ENCODE measurements around the gene P3R3URF.

P3R3URF gene

DNA sequence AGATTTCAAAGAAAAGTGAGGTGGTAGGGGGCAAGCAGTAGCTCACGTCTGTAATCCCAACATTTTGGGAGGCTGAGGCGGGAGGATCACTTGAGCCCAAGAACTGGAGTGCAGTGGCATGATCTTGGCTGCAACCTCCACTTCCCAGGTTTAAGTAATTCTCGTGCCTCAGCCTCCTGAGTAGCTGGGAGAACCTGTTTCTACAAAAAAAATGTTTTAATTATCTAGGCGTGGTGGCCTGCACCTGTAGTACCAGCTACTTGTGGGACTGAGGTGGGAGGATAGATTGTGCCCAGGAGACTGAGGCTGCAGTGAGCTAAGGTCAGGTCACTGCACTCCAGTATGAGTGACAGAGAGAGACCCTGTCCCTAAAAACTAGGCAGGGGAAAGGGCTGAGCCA lies 4.0 kb downstream of the P3R3URF start:
- no peak for DNase-seq (ENCODE audit: low read depth in 2 of 2)

DNA sequence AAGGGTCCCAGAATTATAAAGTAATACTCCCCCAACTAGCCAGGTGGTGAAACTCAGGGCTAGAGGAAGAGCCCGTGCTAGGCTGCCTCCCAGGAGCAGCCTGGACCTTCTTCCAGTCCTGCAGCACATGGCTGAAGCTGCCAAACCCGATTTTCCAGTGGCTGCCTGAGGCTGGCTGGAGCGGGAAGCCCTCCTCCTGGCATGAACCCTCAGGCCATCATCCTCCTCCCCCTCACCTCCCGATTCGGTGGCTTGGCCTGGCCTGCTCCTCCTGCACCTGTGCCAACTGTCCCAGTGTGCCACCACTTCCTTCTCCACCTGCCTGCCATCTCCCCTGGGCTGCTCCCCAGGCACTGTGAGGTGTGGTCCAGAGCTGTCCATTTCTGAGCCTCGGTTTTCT lies 4.4 kb downstream of the P3R3URF start:
- no peak for DNase-seq (ENCODE audit: low read depth in 2 of 2)

DNA sequence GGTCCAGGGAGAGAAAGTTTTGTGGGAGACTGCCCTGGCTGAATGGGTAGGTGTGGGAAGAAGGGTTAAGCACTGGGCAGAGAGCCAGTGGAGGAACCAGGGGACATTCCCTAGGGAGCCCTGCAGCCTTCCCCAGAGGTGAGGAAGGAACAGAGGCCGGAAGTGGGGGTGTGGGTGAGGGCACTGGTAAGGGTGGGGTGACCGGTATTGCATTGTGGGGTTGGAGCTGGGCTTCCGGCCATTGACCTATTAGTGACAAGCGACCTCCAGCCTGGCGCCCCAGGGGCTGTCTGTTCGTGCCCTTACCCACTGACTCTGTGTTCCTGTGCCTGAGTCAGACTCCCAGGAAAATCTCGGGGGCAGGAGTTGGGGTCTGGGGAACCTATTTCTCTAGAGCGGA lies 4.9 kb downstream of the P3R3URF start:
- no peak for DNase-seq (ENCODE audit: low read depth in 2 of 2)

DNA sequence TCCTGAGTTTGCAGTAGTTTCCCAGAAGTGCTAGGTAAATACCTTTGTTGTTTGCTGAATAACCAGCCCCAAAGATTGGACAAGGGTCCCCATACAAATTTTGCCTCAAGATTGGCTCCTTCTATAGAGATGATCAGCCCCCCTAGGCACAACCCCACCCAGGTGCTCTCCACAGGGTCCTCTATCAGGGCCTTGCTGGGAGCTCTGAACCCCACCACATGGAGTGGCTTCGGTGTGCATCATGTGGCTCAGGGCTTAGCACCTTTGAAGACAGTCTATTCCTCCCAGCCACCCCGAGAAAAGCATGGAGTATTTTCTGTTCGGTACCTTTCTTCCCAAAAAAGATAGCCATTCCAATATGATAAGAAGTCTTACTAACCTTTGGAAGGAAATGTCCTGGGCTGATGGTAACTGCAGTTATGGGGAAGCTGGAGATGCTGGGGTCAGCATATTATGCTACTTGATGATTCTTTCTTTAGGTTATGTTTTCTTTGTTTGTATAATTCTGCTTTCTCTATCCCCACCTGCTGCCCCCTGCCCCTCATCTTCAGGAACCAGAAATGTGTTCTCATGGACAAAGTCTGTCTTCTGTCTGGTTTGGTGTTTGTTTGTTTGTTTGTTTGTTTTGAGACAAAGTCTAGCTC lies 6.4 kb downstream of the P3R3URF start:
- DNase-seq (ENCODE audit: low read depth in 2 of 2), result no peak

DNA sequence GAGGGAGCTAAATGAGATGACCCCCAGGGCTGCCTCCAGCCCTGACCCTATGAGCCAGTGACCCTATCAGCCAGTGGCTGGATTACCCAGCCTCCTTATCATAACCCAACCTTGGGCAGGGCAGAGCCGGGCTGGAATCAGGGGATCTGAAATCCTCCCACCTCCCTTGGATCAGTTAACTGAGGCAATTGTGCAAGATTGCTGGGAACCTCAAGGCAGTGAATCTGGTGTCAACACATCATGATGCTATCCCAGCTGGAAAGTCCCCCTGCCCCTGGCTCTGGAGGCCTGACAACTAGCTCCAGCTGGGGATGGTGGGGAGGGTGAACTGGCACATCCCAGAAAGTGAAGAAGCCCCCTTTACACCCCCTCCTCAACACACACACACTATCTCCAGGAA lies 7.8 kb downstream of the P3R3URF start:
- DNase-seq (ENCODE audit: low read depth in 2 of 2), result no peak

DNA sequence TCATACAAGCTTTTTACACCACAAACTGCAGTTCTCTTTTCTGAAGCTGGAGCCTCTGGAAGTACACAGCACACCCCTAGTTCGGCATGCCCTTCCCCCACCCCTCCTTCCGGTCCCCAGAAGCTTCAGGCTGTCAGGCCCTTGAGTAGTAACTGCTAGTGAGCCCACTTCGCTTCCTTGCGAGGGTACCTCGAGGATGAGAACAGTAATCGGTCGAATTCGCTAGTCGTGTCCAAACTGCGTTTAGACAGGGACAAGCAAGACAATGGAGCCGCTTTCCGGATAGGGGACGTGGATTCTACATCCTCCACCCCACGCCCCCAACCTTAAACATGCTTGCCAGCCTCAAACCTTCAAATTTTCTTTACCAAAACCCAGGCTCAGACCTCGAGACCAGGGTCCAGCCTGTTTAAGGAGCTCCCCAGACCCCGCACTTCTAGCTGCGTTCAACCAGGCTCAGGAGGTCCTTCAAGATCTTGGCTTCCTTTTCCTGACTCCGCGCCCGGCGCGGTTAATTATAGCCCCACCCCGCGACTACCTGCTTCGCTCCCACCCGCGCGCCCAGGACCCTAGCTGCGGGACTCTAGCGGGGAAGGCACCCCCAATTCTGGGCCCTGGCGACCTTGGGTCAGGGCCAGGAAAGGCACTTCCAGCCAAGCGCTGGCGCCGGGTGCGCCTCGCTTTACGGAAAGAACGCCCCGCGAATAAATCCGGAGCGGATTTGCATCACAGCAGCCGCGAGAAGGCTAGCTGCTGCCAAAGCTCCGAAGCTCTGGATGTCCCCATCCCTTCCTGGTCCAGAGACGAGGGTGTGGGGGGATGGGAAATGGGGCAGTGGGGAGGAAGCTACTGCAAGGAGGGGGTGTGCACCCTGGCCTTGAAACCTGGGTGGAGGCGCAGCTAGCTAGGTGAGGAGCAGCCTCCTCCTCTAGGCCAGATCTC lies 9.5 kb downstream of the P3R3URF start:
- no peak for DNase-seq (ENCODE audit: low read depth in 2 of 2)

DNA sequence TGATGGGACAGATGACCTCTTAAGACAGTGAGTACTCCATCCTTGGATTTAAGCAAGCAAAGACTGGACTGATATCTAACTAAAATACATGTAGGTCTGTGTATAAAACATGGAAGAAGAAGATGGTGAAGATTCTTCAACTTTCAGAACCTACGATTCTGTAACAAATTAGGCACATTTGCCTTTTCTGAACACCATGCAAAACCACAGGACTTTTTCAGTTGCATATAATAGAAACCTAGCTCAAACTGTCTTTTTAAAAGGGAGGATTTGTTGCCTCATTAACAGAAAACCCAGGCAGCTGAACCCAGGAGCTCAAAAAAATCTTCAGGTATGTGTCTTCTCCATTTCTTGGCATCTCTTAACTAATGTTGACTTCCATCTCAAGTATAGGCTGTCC lies 16.1 kb downstream of the P3R3URF start:
- no peak for DNase-seq (ENCODE audit: low read depth in 2 of 2)

DNA sequence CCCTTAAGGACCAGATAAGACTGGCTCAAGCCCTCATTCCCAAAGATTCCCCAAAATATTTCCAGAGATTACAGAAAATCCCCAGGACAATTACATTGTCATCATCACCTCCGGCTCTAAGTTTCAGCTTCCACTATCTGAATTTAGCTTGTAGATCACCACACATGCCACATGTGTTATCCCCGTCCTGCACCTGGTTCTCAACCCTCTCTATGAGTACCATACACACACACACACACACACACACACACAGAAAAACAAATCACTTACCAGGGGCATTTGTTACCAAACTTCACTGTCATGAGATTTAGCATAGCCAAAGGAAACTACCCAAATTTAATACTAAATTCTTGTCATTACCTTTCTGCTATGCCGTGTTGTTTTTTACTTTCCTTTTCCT lies 16.8 kb downstream of the P3R3URF start:
- no peak for DNase-seq (ENCODE audit: low read depth in 2 of 2)

DNA sequence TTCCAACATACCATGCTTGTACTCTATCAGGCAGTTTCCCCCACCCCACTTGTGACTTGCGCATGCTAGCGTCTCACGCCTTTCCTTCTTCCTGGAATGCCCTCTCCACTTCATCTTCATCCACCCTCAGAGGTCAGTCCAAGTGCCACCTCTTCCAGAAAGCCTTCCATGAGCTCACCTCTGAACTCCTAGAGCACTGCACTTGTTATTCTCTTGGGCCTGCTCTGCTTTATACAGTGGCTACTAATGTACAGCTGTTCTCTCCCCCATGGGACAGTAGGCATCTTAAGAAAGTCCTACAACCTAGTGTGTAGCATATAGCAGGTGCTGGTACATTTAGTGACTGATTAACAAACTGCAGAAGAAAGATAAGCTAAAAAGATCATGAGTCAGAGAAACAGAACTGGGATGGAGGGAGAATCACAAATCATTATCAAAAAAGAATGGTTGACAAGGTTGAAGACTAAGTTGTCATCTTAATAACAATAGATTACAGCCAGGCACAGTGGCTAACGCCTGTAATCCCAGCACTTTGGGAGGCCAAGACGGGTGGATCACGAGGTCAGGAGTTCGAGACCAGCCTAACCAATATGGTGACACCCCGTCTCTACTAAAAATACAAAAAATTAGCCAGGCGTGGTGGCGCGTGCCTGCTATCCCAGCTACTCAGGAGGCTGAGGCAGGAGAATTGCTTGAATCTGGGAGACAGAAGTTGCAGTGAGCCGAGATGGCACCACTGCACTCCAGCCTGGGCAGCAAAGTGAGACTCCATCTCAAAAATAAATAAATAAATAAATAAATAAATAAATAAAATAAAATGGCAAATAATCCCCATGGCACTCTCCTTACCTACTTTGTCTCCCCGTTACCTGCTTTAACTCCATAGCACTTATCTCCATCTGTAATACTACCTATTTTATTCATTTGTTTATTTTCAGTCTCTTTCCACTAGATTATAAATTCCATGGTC lies 17.7 kb downstream of the P3R3URF start:
- no peak for DNase-seq (ENCODE audit: low read depth in 2 of 2)

DNA sequence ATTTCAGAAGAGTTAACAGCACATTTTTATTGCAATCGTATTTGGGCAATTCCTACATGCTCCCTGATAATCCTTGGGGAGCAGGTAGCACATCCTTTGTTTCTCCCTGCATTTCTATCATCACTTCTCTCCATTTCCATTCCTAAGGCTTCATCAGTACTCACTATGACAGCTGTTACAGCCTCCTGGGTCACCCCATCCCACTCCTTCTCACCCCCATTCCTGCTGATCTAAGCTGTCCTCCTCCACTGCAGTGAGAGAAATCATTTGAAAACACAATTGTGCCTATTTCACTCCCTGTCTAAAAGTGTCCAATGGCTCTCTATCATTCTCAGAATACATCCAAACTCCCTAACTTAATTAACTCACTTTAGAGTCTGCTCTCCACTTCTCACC lies 18.4 kb downstream of the P3R3URF start:
- no peak for DNase-seq (ENCODE audit: low read depth in 2 of 2)

DNA sequence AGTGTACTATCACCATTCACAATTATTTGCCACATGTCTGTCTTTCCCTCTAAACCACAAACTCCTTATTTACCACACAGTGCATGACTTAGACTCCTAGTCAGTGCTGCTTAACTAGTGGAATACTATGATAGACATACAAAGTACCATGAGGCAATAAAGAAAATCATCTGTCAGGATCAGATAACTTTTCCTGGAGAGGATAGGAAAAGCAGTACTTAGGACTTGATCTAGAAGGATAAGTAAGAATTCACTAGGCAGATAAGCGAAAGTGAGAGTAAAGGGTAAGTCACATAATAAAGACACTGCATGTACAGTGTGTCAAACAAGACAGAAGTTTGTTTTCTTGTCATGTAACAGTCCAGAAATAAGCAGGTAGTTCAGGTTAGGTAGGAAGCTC lies 22.6 kb downstream of the P3R3URF start:
- no peak for DNase-seq (ENCODE audit: low read depth in 2 of 2)

DNA sequence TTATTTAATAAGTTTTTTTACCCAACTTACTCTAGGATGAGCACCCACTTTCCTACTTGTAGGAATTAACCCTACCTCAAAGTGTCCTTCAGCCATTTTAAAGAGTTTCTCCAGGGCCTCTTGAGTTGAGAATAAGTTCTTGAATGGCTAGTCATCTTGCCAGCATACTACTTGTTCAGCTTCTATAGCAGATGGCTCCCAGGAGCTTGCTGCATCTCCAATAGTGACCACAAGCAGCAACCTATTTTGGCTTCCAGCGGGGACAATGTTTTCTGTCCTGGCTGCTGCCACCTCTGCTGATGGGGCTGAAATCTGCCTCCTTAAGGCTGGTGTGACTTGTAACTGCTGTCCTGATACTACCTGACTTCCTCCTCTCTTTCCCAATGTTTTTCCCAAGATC lies 23.1 kb downstream of the P3R3URF start:
- no peak for DNase-seq (ENCODE audit: low read depth in 2 of 2)

DNA sequence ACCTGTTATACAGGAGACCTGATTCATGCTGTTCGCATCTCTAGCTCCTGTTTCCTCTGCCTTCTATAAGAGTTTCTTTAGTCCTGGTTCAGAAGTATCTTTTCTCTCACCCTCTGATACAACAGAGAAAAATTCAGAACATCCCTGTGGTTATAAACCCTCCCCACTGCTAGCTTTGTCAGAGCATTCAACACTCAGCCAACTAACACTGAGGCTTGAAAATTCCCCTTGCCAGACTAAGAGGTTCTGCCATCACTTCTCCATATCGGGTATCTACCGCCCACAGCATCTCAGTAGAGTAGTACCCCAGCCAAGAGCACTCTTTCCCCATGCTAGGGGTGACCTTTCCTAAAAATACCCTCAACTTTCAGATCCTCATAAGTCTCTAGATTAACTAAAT lies 24.3 kb downstream of the P3R3URF start:
- no peak for DNase-seq (ENCODE audit: low read depth in 2 of 2)

DNA sequence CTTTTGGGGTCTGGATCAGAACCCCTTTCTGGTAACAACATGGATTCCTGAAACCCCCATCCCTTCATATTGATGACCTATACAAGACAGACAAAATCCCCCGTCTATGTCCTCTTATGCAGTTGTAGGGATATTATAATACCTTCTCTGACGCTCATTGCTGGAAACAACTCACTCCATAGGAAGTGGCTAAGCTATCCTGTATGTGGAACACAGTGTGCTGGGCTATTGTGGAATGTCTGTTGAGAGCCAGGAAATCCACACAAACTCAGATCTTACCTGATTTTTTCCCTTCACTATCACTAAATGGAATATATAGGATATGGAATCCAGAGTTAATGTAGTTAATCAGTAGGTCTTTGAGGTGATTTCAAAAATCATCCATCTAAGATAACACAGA lies 26.2 kb downstream of the P3R3URF start:
- no peak for DNase-seq (ENCODE audit: low read depth in 2 of 2)

DNA sequence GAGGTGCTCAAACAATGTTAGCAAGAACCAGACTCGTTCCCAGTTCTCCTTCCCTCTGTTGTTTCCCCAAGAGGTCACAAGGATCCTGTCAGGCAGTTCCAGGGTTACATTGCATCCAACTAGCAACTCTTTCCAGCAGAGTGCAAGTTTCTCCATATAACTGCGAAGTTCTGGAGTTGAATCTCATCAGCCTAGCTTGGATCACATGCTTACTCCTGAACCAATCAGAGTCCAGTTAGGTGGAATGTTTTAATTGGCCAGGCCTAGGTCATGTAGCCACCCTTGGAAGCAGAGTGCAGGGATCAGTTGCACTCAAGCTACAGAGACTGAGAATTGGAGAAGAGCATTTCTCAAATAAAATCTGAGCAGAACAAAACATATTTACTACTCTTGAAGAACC lies 28.0 kb downstream of the P3R3URF start:
- DNase-seq (ENCODE audit: low read depth in 2 of 2), result no peak

DNA sequence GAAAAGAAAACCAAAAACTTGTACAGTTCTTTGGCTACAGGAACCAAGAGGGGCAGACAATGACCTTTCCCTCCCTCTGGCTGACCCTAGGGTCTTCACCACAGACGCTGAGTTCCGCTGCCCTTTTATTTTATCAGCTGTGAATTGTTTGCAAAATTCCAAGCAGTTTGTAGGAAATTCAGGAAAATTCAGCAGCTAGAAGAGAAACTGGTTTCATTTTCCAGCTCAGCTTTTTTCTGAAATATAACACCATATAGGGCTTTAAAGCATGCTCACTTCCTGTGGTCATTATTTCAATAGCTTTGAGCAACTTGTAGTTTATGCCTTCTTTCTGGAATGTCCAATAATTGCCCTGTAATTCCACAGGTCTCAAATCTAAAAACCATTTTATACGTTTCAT lies 38.4 kb downstream of the P3R3URF start:
- DNase-seq (ENCODE audit: low read depth in 2 of 2), result no peak

DNA sequence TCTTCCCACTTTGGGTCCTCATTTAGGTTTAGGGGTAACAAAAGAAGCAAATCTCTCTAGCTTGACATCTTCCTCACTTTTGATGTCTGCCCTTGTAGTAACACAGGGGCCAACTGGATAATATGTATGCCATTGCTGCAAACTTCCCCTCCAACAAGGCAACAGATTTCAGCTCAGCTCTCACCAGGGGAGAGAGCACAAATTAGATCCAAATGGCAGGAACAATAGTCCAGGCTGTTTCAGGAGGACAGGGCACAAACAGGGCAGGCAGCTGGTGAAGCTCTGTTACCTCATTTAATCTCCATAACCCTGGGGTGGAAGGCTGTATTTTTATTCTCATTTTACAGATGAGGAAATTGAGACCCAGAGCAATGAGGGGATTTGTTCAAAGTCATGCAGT lies 39.6 kb downstream of the P3R3URF start:
- no peak for DNase-seq (ENCODE audit: low read depth in 2 of 2)

DNA sequence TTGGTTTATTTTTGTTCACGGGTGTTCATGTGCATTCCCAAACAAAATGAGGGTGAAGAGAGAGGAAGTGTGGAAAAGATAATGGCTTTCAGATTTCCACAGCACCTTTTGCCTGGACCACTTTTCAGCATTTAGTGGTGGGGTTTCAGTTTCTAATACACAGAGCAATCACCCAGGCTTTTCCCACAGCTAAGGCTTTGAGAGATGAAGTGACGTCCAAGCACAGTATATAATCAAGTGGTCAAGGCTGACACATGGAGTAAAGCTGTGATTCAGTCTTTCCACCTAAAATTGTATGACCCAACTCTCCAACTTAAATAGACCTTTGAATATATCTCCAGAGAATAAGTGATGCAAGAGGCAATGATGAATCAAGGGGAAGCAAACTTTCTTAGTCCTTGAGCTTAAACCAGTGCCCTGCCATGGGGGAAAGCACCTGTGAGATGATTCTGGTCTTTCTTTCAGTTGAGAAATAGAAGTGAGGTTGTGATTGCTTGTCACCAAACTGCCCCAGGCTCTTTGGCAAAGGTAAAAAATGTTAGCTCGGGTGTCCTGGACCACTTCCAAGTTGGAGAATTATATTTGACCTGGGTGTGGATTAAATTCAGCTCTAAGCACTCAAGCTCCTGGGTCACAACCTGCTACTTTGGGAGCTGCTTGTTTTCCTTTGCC lies 41.5 kb downstream of the P3R3URF start:
- DNase-seq (ENCODE audit: low read depth in 2 of 2), result no peak

DNA sequence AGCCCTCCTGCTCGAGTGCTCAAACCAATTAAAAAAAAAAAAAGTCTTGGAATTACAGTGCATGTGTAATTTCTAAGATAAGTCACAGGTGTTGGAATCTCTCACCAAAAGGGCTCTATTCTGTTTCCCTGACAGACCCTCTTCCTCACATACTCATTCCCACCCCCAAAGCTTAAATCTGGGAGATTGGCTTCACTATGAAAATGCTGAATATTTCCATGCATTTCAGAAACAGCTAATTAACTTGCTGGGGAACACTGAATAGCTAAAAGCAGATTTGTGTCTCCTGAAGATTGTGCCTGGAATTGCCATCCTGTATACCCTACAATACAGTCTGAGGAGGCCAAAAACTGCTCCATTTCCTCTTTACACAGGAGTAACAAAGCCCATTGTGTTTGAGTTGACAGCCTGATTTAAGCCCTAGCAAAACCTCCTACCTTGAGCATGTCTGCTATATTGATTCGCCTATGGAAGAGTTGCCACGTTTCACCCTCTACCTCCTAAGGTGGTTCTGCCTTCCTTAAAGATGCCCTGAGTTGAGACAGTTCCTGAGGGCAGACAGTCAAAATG lies 42.4 kb downstream of the P3R3URF start:
- DNase-seq (ENCODE audit: low read depth in 2 of 2), result no peak

DNA sequence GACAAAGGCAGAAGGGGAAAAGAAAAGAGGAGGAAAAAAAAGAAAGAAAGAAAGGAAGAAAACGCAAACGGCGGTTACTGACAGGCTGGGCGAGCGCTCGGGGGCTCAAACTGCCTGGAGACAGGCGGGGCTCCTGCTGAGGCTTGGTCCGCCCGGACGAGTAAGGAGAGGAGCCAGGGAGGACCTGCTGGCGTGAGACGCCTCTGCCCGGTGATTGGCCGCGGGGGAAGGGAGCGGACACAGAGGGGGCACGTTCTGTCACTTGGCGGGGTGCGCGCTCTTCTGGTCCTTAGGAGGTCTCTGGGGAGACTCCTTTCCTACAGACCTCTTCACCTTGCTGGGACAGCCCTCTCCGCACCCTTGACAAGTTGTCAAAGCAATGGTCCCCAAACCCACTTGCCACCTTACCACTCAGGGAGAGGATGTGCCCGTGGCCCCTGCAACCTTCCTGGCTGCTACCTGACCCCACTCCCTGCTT lies 43.1 kb downstream of the P3R3URF start:
- DNase-seq (ENCODE audit: low read depth in 2 of 2), result peak; percentile 22 to 33

DNA sequence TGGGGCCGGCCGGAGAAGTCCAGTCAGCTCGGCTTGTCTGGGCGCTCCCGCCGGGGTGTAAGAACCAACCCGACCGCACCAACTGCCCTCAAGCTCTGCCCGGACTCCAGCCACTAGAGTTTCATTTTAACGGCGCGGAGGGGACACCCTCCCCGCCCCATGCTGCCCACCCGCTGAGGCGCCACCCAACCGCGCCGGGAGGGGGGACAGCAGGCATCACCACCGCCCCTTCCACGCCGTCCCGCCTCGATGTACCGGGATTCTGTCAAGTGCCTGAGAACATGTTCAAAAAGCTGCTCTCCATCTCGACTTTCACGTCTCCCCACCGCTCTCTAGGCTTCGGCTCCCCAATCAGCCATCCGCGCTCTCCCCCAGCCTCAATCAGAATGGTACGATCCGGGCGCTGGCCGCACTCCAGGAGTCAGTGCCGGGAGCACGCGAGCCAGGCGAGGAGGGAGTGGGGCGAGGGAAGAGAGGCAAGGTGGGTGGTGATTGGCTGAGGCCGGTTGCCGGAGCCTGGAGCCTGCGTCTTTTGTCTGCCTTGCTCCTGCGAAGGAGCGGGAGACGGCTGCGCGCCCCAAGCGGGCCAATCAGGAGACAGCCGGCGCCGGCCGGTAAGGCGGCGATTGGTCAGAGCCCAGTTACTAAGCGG lies 43.6 kb downstream of the P3R3URF start, which contains the start of gene PIK3R3:
PIK3R3 (minus strand) TSS at position 101 of the 652 bp plus-strand sequence. CDS start 677 bp downstream, outside the sequence.
- DNase-seq (ENCODE audit: low read depth in 2 of 2), result peak; percentile 87 to 88
